HG03060 (cell line): ENCODE measurements around the gene NEK5.
"Not testable (repeated sequence)": the region's sequence is repeated elsewhere in the genome, so short reads cannot be mapped to it uniquely, and the experiment has no call there.

Experiments
- ATAC-seq: cut with Tn5 transposase; IDR thresholded peaks from one replicate; pipeline ENCODE4 v1.9.1; 2021; ENCODE audit warnings: low read depth, moderate number of reproducible peaks; ENCODE audit not compliant: unreplicated experiment

NEK5 gene

GRCh38 chr13:52128714-52129700 is at the start of gene NEK5:
Gene NEK5 (minus strand): TSS chr13:52129073. CDS start chr13:52127482, 1,591 bp downstream.
- ATAC-seq = no peak

GRCh38 chr13:52177276-52177675 is 48.4 kb upstream of the NEK5 start:
- no peak for ATAC-seq

GRCh38 chr13:52173970-52174369 is 45.1 kb upstream of the NEK5 start:
- ATAC-seq = not testable (repeated sequence)

- no peak for ATAC-seq
These were observed 44.5 kb upstream of the NEK5 start for GRCh38 chr13:52173373-52173772.

GRCh38 chr13:52171686-52172085 is 42.8 kb upstream of the NEK5 start:
- not testable (repeated sequence) for ATAC-seq

GRCh38 chr13:52170828-52171391 is 42.0 kb upstream of the NEK5 start:
- not testable (repeated sequence) for ATAC-seq

GRCh38 chr13:52169839-52170238 is 41.0 kb upstream of the NEK5 start:
- ATAC-seq = no peak

GRCh38 chr13:52165411-52165810 is 36.5 kb upstream of the NEK5 start:
- ATAC-seq = no peak

- ATAC-seq = no peak
These were observed 36.1 kb upstream of the NEK5 start for GRCh38 chr13:52164989-52165388.

GRCh38 chr13:52163878-52164277 is 35.0 kb upstream of the NEK5 start:
- ATAC-seq = not testable (repeated sequence)

- ATAC-seq = no peak
These were observed 33.6 kb upstream of the NEK5 start for GRCh38 chr13:52162279-52163101.

GRCh38 chr13:52161181-52161646 is 32.3 kb upstream of the NEK5 start:
- ATAC-seq = no peak

GRCh38 chr13:52160506-52160905 is 31.6 kb upstream of the NEK5 start:
- no peak for ATAC-seq

GRCh38 chr13:52160053-52160452 is 31.2 kb upstream of the NEK5 start:
- ATAC-seq = no peak

- ATAC-seq = no peak
These were observed 30.5 kb upstream of the NEK5 start, which contains the start of gene NEK3 for GRCh38 chr13:52159159-52159982. Gene NEK3 (minus strand): TSS chr13:52159597. CDS start chr13:52156191, 3,406 bp downstream.

GRCh38 chr13:52158629-52159158 is 29.8 kb upstream of the NEK5 start:
- ATAC-seq = no peak

- no peak for ATAC-seq
These were observed 27.9 kb upstream of the NEK5 start for GRCh38 chr13:52156724-52157261.

GRCh38 chr13:52155177-52155576 is 26.3 kb upstream of the NEK5 start:
- ATAC-seq = no peak

- ATAC-seq = no peak
These were observed 18.4 kb upstream of the NEK5 start for GRCh38 chr13:52147225-52147624.
